PC-9 (cell line): ENCODE measurements around the gene LMF1. TPM values are rescaled to one million over a fixed set of nuclear protein-coding genes. Genes with fewer than 3 reads are reported as not detected.

ENCODE experiments used
- BruUV-seq: library from RNA; stranded (reverse); fragments of 400-500 nt; replicated peaks from 2 replicates; lab custom pipeline; 2021; lab: Mats Ljungman, UMichigan
- CTCF ChIA-PET: fragments of 300-600 bp; sonication (Branson Sonifier 250); formaldehyde crosslinking; loops from one replicate; lab custom pipeline; 2022; ENCODE audit warnings: antibody characterized with exemption; lab: Charles Lee
- POLR2A ChIA-PET: fragments of 300-600 bp; sonication (Branson Sonifier 250); formaldehyde crosslinking; loops from one replicate; lab custom pipeline; 2022; ENCODE audit warnings: antibody characterized with exemption; ENCODE audit not compliant: unreplicated experiment; lab: Charles Lee
- DNase-seq, 2 experiments: peaks; one replicate each; pipeline versions ENCODE4 v3.0.0 to v3.0.0-alpha.2; 2015 to 2022; ENCODE audit warnings: mixed read lengths in 1 of 2
- H2AFZ ChIP-seq: fragments of 200-600 bp; sonication (generic); 2 replicates; pipeline ENCODE4 v1.8.1; 2017; ENCODE audit warnings: antibody characterized with exemption
- H3F3A ChIP-seq: fragments of 200-600 bp; sonication (generic); 2 replicates; pipeline ENCODE4 v1.8.1; 2017; ENCODE audit warnings: antibody characterized with exemption, mild to moderate bottlenecking, low read depth; ENCODE audit not compliant: insufficient read depth
- H3K27ac ChIP-seq: fragments of 200-600 bp; sonication (generic); 2 replicates; pipeline ENCODE4 v1.6.1; 2016; ENCODE audit warnings: mixed run types
- H3K27me3 ChIP-seq: fragments of 200-600 bp; sonication (generic); 2 replicates; pipeline ENCODE4 v1.6.1; 2016; ENCODE audit warnings: low read depth, mixed run types; ENCODE audit not compliant: insufficient read depth
- H3K36me3 ChIP-seq: fragments of 200-600 bp; sonication (generic); 2 replicates; pipeline ENCODE4 v1.6.1; 2016; ENCODE audit warnings: low read depth, mixed run types
- H3K4me1 ChIP-seq: fragments of 200-600 bp; sonication (generic); replicated peaks from 2 replicates; pipeline ENCODE4 v1.6.1; 2016; ENCODE audit warnings: mixed run types; ENCODE audit not compliant: insufficient read depth
- H3K4me2 ChIP-seq: fragments of 200-600 bp; sonication (generic); 2 replicates; pipeline ENCODE4 v1.6.1; 2017; ENCODE audit warnings: mixed run types
- H3K4me3 ChIP-seq: fragments of 200-600 bp; sonication (generic); 2 replicates; pipeline ENCODE4 v1.6.1; 2016; ENCODE audit warnings: mixed run types
- H3K79me2 ChIP-seq: fragments of 200-600 bp; sonication (generic); 2 replicates; pipeline ENCODE4 v1.6.1; 2017; ENCODE audit warnings: low read depth, mixed run types
- H3K9me2 ChIP-seq: fragments of 200-600 bp; sonication (generic); 2 replicates; pipeline ENCODE4 v1.8.1; 2017; ENCODE audit warnings: mild to moderate bottlenecking; ENCODE audit not compliant: insufficient read depth
- H3K9me3 ChIP-seq: fragments of 200-600 bp; sonication (generic); 2 replicates; pipeline ENCODE4 v1.8.1; 2016; ENCODE audit warnings: low read depth; ENCODE audit not compliant: insufficient read depth
- H4K20me1 ChIP-seq: fragments of 200-600 bp; sonication (generic); 2 replicates; pipeline ENCODE4 v1.8.1; 2017; ENCODE audit not compliant: insufficient read depth
- EZH2 ChIP-seq: fragments of 200-600 bp; sonication (generic); IDR thresholded peaks from 2 replicates; pipeline ENCODE4 v1.8.0; 2017; ENCODE audit warnings: antibody characterized with exemption, low read depth
- intact Hi-C: fragments of 100-400 bp; cut with micrococcal nuclease; formaldehyde crosslinking; loops from one replicate; pipeline ENCODE4 v1.10.0; 2022; ENCODE audit not compliant: unreplicated experiment
- total RNA-seq: library from RNA; stranded (reverse); gene quantifications from 2 replicates; pipeline ENCODE4 v1.2.3, GENCODE V29; 2021
- TF ChIP-seq, protein P1 (sequence below): fragments of 200-600 bp; sonication (generic); conservative IDR thresholded peaks from 2 replicates; pipeline ENCODE4 v1.6.1; 2017; ENCODE audit warnings: mixed run types, antibody characterized with exemption, mild to moderate bottlenecking, moderate library complexity

The LMF1 gene
- total RNA-seq, 1 experiment from 2014 or later, result 31.3 TPM

DNA sequence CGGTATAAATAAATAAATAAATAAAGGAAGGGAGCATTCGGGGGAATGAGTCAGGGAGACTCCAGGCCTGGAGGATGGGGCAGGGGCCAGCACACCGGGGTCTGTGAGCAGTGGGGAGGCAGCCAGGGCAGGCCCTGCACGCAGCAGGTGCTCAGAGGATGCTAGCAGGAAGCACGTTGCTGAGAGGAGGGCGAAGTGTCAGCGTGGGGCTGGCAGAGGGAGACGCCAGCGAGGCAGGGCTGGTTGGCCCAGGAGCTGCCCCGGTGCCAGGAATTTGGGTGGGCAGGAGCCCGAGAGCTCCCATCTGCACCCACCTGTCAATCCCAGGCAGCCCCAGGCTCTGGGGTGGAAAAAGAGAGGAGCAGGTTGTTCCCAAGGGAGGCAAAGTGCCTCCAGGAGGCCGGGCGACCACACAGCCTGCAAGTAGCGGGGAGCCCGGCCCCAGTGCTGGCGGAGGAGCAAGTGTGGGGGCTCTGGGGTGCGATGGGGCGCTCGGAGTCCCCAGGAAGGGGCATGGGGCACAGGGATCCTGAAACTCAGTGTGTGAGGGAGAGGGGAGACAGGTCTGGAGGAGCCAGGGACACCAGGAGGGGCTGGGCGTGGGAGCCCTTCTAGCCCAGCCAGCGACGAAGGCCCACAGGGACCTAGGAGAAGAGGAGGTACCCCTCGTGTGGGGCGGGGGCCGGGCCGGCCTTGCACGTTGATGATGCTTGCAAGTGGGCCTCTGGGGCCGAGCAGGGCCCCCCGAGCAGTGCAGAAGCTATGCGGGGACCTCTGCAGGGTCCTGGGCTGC lies 38.8 kb upstream of the LMF1 start:
- no peak for TF ChIP-seq EZH2
- TF ChIP-seq, protein P1, sequence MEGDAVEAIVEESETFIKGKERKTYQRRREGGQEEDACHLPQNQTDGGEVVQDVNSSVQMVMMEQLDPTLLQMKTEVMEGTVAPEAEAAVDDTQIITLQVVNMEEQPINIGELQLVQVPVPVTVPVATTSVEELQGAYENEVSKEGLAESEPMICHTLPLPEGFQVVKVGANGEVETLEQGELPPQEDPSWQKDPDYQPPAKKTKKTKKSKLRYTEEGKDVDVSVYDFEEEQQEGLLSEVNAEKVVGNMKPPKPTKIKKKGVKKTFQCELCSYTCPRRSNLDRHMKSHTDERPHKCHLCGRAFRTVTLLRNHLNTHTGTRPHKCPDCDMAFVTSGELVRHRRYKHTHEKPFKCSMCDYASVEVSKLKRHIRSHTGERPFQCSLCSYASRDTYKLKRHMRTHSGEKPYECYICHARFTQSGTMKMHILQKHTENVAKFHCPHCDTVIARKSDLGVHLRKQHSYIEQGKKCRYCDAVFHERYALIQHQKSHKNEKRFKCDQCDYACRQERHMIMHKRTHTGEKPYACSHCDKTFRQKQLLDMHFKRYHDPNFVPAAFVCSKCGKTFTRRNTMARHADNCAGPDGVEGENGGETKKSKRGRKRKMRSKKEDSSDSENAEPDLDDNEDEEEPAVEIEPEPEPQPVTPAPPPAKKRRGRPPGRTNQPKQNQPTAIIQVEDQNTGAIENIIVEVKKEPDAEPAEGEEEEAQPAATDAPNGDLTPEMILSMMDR, result no peak
- intact Hi-C loops, result no loop called here

DNA sequence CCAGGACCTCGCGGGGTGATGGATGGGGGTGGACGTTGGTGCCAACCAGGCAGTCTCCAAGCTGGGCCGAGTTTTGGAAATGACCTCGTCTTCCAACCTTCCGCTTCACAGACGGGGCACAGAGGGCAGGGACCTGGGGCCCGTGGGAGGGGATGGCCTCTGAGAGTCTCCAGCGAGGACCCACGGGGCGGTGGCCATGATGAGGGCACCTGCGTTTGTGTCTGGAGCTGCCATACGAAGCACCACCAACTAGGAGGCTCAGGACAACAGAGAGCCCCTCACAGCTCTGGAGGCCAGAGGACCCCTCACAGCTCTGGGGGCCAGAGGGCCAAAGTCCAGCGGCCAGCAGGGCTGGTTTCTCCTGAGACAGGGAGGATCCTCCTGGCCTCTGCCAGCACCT lies 37.3 kb upstream of the LMF1 start:
- Histone ChIP-seq H3K4me1 (peaks cover 22% of the 10 kb centered on the region), H3K9me2 (no peaks in the 10 kb centered on the region), H3K9me3 (no peaks in the 10 kb centered on the region), H4K20me1 (no peaks in the 10 kb centered on the region), H2AFZ (no peak overlapping the region), H3K36me3 (no peaks in the 10 kb centered on the region), H3F3A (peaks cover 20% of the 10 kb centered on the region; the same call in 1 of the 2 replicates), H3K27me3 (peaks cover 42% of the 10 kb centered on the region), H3K27ac (no peak overlapping the region), H3K79me2 (no peaks in the 10 kb centered on the region), H3K4me3 (no peak overlapping the region), H3K4me2 (peak overlapping the region; percentile 35; the same call in 1 of the 2 replicates)
- no peak for TF ChIP-seq EZH2
- TF ChIP-seq, protein P1, result no peak
- POLR2A ChIA-PET, result no interaction called here
- no TSS peak for BruUV-seq
- intact Hi-C loops, result no loop called here
- DNase-seq, result no peak
- CTCF ChIA-PET, result no interaction called here

More for the DNA sequence above, 38.8 kb upstream of the LMF1 start:
- Histone ChIP-seq H4K20me1 (no peaks in the 10 kb centered on the region; the same call in 1 of the 2 replicates), H3K9me3 (no peaks in the 10 kb centered on the region), H3K4me3 (no peak overlapping the region), H3F3A (peaks cover 20% of the 10 kb centered on the region; the same call in 1 of the 2 replicates), H3K4me2 (no peak overlapping the region), H3K27me3 (peaks cover 52% of the 10 kb centered on the region), H3K79me2 (no peaks in the 10 kb centered on the region), H2AFZ (no peak overlapping the region), H3K36me3 (no peaks in the 10 kb centered on the region), H3K4me1 (peaks cover 15% of the 10 kb centered on the region), H3K27ac (no peak overlapping the region), H3K9me2 (no peaks in the 10 kb centered on the region)
- POLR2A ChIA-PET, result no interaction called here
- BruUV-seq, result no TSS peak
- CTCF ChIA-PET, result no interaction called here
- no peak for DNase-seq

DNA sequence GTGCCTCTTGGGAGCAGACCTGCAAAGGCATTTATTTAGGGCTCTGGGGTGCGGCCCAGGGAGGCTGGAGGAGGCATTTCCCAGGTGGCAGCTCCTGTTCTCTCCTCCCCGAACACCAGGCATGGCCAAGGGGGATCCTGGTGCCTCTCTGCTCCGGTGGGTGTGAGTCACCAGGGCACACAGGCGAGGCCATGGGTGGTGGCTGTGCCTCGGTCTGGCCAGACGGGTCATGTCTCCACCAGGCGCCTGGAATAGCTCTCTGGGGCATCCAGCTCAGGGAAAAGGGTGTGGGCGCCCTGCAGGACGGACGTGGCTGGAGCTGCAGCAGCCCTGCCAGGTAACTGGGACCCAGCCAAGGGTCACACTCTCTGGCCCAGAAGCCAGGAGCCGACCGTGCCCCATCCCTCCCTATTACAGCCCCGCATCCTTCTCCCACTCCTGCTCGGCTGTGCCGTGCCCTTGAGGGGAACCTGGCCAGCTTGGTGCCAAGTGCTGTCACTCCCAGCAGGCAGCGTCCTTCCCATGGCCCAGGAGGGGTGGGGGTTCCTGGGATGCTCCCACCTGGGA lies 36.6 kb upstream of the LMF1 start:
- Histone ChIP-seq H3K4me2 (peak overlapping the region; percentile 35; the same call in 1 of the 2 replicates), H3K27me3 (peaks cover 35% of the 10 kb centered on the region), H3K36me3 (no peaks in the 10 kb centered on the region), H3K9me2 (no peaks in the 10 kb centered on the region), H3K9me3 (no peaks in the 10 kb centered on the region), H3K4me3 (no peak overlapping the region), H3F3A (peaks cover 20% of the 10 kb centered on the region; the same call in 1 of the 2 replicates), H4K20me1 (no peaks in the 10 kb centered on the region), H3K4me1 (peaks cover 28% of the 10 kb centered on the region), H3K27ac (no peak overlapping the region), H3K79me2 (no peaks in the 10 kb centered on the region), H2AFZ (no peak overlapping the region)
- ChIA-PET POLR2A (interaction anchor here (0.6 kb wide), 1 partner anchor 13 kb away, joined by 3 read pairs; no protein-coding TSS in a partner anchor), CTCF (interaction anchor here (0.6 kb wide), 1 partner anchor 11 kb away, joined by 3 read pairs; no protein-coding TSS in a partner anchor)
- peak; percentile 67 to 90 for DNase-seq
- TF ChIP-seq, protein P1, result no peak
- no peak for TF ChIP-seq EZH2
- no TSS peak for BruUV-seq
- intact Hi-C loops, result no loop called here
